ENCODE results near the gene MRPL22.

DNA sequence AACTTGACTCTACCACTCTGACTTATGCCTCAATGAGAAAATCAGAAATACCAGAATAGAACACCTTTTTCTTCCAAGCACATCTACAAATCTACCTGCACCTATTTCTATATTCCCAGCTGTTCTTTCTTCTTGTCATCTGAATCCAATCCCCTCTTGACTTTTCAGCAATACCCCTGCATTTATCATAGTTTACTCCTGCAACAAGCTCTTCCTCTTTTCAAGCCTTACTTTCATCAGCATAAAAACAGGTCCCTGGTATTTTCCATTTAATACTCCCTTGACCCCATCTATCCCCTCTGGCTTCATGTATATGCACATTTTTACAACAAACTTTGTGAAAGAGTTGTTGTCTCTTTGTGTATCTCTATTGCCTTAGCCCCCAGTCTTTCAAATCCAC, 6.0 kb upstream of the MRPL22 start:
- TF ChIP-seq EZH2 (IDR thresholded peaks at IDR 0.05), result no peak
- no peak for TF ChIP-seq POLR2AphosphoS5 (IDR thresholded peaks at IDR 0.05; ENCODE audit: borderline replicate concordance, low read depth, low read length)
